GM10248 (cell line): ENCODE data around the gene LHX1.

Source experiments
- CTCF ChIA-PET: fragments of 300-600 bp; sonication (Branson Sonifier 250); formaldehyde crosslinking; extraction: SDS; loops from one replicate; lab custom pipeline; 2021; ENCODE audit warnings: antibody characterized with exemption; lab: Yijun Ruan, JAX
- POLR2A ChIA-PET: fragments of 350-650 bp; sonication (Branson Sonifier 250); formaldehyde crosslinking; extraction: SDS; loops from one replicate; lab custom pipeline; 2020; ENCODE audit warnings: antibody characterized with exemption; lab: Yijun Ruan, JAX
- DNase-seq: peaks from one replicate; pipeline ENCODE4 v3.0.0; 2012; ENCODE audit errors: extremely low spot score
- TF ChIP-seq, protein P1 (sequence below): IDR thresholded peaks from 2 replicates; pipeline ENCODE4 v1.5.1; 2012; ENCODE audit warnings: mild to moderate bottlenecking, low read depth; ENCODE audit errors: extremely low read depth, missing control alignments, control extremely low read depth

The LHX1 gene

DNA sequence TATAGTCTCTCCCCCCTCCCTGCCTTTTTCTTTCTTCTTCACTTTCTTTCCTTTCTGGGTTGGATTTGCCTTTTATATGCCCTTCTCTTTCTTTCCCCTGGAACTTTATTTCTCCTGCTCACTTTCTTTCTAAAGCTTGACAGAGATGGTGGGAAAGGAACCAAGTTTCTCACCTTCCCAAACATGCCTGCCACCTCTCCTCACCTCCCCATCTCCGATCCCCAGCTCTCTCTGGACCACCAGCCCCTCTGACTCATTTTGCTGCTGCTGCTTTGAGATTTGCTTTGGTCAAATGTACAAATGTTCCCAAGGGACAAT is 6.7 kb upstream of the LHX1 start:
- TF ChIP-seq, protein P1, sequence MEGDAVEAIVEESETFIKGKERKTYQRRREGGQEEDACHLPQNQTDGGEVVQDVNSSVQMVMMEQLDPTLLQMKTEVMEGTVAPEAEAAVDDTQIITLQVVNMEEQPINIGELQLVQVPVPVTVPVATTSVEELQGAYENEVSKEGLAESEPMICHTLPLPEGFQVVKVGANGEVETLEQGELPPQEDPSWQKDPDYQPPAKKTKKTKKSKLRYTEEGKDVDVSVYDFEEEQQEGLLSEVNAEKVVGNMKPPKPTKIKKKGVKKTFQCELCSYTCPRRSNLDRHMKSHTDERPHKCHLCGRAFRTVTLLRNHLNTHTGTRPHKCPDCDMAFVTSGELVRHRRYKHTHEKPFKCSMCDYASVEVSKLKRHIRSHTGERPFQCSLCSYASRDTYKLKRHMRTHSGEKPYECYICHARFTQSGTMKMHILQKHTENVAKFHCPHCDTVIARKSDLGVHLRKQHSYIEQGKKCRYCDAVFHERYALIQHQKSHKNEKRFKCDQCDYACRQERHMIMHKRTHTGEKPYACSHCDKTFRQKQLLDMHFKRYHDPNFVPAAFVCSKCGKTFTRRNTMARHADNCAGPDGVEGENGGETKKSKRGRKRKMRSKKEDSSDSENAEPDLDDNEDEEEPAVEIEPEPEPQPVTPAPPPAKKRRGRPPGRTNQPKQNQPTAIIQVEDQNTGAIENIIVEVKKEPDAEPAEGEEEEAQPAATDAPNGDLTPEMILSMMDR = no peak
- DNase-seq = no peak
- POLR2A ChIA-PET = no interaction called here
- CTCF ChIA-PET = no interaction called here

DNA sequence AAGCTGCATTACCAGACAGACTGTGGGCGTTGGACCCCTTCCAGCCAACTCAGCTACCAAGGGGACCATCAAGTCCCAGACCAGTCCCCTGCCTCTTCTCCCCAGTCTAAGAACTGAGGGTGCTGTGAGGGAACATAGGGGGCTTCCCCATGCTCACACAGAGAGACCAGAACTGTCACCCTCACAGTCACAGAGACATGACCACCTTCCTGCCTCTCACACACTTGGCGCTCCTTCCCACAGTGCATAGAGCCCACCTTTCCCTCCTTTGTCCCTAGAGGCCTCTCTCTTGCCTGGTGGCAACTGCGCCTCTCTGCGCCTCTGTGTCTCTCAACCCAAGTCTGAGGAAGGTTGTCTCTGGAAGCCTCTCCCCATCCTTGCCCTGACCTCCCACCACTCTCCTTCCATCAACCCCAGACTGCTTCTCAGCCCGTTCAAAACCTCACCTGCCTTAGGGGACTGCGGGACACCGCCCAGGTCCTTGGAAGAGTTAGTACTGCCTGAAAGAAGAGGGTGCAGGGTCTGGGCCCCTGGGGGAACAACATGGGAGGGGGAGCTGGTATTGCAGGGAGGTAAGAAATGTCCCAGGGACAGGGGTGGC is 6.1 kb upstream of the LHX1 start:
- ChIA-PET CTCF (no interaction called here), POLR2A (no interaction called here)
- TF ChIP-seq, protein P1 = no peak
- DNase-seq = no peak

DNA sequence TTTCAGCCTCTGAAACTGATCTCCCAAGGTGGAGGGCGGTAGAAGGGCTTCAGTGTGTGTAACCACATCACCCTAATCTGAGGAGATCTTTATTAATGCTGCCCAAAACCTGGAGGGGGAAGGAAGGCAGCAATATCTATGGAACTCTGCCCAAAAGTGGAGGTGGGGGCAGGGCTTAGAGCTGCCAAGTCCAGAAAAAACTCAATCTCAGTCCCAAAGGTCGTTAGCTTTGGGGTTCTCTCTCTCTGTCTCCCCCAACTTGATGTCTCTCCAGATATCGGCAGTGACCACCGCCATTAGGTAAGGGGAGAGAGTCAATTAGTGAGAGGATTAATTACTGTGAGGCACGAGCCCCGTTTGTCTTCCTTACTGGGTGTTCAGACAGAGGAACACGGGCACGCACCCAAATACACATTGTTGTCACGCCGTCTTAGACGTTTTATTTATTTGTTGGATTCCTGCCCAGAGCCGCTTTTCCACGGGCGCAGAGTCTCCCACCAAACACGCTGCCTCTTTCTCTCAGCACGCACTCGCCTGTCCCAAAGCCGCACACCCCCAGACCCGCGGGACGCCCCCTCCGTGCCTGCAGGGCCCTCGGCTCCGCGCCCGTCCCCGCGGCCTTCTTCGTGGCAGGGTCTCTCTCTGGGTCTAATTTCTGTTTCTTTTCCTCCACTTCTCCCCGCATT is 5.4 kb upstream of the LHX1 start:
- CTCF ChIA-PET = no interaction called here

DNA sequence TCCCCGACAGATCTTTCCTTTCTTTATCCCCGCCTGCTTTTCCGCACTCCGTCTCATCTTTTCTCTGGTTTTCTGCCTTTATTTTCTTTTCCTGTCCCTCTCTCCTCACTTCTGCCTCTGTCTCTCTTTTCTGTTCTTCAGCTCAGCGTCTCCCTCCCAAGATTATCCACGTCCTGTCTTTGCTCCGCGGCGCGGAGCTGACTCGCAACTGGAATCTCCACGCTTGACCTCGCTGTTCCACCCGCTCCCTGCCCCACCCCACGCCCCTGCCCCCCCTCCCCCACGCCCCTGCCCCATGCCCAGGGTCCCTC is 4.9 kb upstream of the LHX1 start:
- CTCF ChIA-PET = no interaction called here
- DNase-seq = no peak
- POLR2A ChIA-PET = no interaction called here
- TF ChIP-seq, protein P1 = no peak

More for the DNA sequence above, 5.4 kb upstream of the LHX1 start:
- POLR2A ChIA-PET = no interaction called here
- no peak for DNase-seq
- TF ChIP-seq, protein P1 = no peak

DNA sequence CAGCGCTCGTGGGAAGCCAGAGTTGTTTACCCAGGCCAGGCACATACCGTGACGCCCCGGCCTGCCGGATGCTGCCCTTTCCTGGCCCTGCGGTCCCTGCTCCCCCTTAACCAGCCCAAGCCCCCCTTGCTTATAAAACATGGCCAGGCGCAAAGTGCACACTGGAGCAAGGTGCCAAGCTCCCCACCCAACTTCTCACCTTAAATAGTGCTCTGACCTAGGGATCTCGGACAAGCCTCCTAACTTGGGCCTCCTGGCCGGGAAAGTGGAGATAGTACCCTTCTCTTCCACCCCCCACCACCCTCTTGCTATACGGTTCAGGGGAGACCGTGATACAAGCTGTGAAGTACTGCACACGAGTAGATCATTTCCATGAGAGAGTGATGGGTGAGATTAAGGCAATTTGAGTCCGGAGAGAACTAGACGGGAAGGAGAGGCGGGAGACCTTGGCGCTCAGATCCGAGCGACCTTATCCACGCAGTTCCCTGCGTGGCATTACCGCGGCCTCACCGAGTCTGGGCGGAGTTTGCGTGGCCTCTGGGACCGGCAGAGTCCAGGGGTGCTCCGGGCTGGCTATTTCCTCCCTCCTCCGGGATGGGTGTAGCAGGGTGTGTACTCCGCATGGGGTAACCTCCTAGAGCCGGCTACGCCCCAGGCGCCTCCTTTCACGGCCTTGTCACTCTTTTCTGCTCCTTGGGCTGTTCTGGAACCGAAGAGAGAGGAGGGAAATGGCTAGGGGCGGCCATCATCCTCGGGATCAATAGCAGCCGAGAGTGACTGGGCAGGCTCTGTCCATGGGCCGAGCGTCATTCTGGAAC is 4.4 kb upstream of the LHX1 start:
- ChIA-PET CTCF (interaction anchor here (0.9 to 1.3 kb wide), 2 partner anchors 13 to 330 kb away, joined by 3 to 6 read pairs; no protein-coding TSS in a partner anchor), POLR2A (no interaction called here)
- DNase-seq = peak; percentile 30
- TF ChIP-seq, protein P1 = no peak

DNA sequence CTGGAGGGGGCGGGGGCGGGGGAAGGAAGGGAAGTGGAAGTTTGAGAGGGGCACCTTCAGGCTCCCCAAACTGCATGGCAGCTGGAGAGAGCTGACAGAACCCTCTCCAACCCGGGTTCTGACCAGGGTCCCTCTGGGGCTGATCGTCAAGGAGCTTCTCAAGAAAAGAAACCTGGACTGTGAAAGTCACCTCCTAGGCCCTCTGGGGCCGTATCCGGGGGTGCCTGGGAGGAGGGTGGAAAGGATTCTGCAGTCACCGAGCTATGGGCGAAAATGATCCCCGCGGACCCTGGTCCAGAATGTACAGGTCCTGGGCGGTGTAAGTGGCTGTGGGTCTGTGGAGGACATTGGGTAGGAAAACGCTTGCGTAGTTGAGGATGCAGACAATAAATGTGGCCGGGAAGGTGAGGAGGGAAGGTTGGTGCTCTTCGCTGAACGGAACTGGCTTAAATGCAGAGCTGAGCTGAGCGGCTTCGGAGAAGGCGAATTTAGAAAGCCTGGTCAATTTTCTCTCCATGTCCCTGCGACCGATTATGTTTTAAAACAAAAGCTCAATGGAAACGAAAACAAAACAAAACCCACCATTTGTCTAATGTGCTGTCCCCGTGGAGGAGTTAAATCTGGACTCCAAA is 3.6 kb upstream of the LHX1 start:
- DNase-seq = no peak
- TF ChIP-seq, protein P1 = no peak
- CTCF ChIA-PET = interaction anchor here (0.9 to 1.3 kb wide), 3 partner anchors 12 to 330 kb away, joined by 3 to 6 read pairs (median 3); no protein-coding TSS in a partner anchor
- POLR2A ChIA-PET = no interaction called here
